LNCaP clone FGC (cell line): Measurements from ENCODE around the gene MYMX.
"Not testable (repeated sequence)": the region's sequence is repeated elsewhere in the genome, so short reads cannot be mapped to it uniquely, and the experiment has no call there.

Source experiments
- DNase-seq: peaks from one replicate; pipeline ENCODE4 v3.0.0-alpha.2; 2011; ENCODE audit warnings: low read depth
- H3K4me3 ChIP-seq: 2 replicates; pipeline ENCODE4 v1.5.1; 2011; ENCODE audit warnings: mild to moderate bottlenecking, low read depth, low read length, control low read depth
- TF ChIP-seq, protein P1 (sequence below): IDR thresholded peaks from 2 replicates; pipeline ENCODE4 v1.5.1; 2012; ENCODE audit warnings: mild to moderate bottlenecking; ENCODE audit not compliant: control insufficient read depth, insufficient read depth; ENCODE audit errors: extremely low read depth

Gene MYMX

DNA sequence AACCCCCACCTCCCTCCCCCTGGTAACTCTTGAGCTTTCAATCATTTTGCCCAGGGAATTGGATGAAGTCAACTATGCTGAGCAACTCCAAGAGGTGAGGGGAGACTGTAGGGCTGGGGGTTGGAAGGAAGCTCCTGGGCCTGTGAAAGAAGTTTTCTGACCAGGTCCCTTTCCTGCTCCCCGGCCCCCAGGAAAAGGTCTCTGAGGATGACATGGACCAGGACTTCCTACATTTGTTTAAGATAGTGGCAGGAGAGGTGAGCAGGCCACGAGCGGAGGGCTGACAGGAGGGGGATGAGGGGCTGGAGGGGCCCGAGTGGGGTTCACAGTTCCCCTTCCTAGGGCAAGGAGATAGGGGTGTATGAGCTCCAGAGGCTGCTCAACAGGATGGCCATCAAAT, 36.3 kb upstream of the MYMX start:
- H3K4me3 ChIP-seq: no peak overlapping the region
- TF ChIP-seq, protein P1, sequence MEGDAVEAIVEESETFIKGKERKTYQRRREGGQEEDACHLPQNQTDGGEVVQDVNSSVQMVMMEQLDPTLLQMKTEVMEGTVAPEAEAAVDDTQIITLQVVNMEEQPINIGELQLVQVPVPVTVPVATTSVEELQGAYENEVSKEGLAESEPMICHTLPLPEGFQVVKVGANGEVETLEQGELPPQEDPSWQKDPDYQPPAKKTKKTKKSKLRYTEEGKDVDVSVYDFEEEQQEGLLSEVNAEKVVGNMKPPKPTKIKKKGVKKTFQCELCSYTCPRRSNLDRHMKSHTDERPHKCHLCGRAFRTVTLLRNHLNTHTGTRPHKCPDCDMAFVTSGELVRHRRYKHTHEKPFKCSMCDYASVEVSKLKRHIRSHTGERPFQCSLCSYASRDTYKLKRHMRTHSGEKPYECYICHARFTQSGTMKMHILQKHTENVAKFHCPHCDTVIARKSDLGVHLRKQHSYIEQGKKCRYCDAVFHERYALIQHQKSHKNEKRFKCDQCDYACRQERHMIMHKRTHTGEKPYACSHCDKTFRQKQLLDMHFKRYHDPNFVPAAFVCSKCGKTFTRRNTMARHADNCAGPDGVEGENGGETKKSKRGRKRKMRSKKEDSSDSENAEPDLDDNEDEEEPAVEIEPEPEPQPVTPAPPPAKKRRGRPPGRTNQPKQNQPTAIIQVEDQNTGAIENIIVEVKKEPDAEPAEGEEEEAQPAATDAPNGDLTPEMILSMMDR: no peak
- DNase-seq: no peak

DNA sequence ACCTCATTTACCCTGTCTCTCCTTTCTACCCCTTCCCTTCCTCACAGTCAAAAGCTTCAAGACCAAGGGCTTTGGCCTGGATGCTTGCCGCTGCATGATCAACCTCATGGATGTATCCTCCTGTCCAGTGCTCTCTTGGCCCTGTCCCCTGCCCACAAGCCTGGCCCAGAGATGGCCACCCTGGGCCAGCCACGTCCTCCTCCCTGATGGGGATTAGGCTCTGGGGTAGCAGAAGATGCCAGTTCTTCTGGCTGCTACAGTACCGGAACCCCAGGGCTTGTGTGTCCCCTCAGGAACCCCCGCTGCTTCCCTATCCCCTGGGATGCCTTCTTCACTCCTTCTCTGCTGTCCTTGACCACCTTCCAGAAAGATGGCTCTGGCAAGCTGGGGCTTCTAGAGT, 35.8 kb upstream of the MYMX start:
- TF ChIP-seq, protein P1: no peak
- DNase-seq: no peak
- H3K4me3 ChIP-seq: no peak overlapping the region

DNA sequence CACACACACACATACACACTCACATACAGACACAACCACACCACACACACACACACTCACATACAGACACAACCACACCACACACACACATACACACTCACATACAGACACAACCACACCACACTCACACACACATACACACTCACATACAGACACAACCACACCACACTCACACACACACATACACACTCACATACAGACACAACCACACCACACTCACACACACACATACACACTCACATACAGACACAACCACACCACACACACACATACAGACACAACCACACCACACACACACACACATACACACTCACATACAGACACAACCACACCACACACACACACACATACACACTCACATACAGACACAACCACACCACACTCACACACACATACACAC, 34.9 kb upstream of the MYMX start:
- not testable (repeated sequence) for DNase-seq, H3K4me3 ChIP-seq

DNA sequence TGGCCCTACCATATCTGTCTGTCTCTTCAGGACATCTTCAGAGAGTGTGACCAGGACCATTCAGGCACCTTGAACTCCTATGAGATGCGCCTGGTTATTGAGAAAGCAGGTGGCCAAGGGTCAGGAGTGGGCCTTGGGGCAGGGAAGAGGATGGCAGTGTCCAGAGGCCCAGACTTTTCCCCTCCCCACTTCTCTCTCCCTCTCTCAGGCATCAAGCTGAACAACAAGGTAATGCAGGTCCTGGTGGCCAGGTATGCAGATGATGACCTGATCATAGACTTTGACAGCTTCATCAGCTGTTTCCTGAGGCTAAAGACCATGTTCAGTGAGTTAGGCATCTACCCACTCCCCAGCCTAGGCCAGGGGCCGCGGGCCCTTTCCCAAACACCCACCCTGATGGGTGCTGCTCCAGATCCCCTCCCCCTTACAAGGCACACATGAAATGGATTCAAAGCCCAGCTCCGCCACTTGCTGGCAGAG, 33.8 kb upstream of the MYMX start:
- H3K4me3 ChIP-seq: no peak overlapping the region
- DNase-seq: no peak
- TF ChIP-seq, protein P1: no peak

DNA sequence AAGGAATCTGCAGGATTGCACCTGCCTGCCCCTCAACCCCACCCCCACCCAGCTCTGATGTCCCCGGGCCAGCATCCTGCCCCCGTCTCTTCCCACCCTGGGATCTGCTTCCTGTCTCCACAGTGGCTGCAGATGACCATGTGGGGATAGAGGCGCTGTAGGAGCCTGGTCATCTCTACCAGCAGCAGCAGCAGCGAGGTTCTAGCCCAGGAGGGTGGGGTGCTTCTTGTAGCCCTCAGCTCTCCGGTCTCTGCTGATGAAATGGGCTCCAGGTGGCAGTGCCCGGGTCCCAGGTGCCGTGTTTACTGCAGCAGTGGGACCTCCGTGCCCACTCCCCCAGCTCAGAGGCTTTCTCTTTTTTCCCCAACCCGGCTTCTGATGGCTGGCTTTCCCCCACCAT, 32.9 kb upstream of the MYMX start:
- H3K4me3 ChIP-seq: no peak overlapping the region
- no peak for DNase-seq
- TF ChIP-seq, protein P1: no peak

DNA sequence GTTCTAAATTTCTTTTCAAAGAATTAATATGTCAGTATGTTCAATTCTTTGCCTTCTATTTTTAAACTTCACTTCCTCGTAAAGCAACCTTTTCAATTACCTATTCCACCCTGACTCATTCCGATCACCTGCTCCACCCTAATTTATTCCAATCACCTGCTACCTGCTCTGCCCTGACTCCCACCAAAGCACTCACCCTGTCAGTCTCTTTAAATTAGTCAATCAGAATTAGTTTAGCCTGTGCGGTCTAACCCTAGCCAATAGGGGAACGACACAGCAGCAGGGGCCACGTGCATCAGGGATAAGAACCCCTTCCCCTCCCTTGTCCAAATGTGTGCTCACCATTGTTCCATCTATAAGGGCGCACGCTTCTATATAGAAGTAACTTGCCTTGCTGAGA, 31.4 kb upstream of the MYMX start:
- H3K4me3 ChIP-seq, DNase-seq: not testable (repeated sequence)

DNA sequence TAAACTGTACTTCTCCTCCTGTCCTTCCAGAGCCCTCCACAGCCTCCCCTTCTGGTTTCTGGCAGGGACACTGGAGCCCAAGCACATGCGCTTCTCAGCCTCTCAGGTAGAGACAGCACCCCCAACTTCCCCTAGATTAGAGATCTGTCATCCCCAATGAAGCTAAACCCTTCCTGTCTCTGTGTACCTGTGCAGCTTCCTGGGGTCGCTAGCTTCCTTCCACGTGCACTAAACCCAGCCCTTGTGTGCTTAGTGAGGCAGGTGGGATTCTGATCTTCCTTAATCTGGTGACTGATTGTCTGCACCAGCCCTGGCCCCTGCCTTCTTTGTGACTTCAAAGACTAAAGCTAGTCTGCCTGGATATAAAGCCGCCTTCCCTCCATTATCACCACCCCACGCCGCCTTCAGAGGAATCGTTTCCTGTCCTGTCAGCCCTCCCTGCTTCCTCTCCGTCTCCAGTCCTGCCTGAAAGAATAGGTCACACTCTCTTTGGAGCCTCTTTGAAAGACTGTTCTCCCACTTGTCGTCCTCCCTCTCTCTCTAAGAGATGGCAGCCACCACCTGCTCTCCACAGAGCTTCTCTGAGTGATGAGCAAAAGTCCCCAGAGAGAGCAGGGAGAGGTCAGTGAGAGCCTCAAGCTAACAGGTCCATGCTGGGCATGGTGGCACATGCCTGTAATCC, 30.6 kb upstream of the MYMX start:
- no peak overlapping the region for H3K4me3 ChIP-seq
- no peak for DNase-seq
- TF ChIP-seq, protein P1: no peak

DNA sequence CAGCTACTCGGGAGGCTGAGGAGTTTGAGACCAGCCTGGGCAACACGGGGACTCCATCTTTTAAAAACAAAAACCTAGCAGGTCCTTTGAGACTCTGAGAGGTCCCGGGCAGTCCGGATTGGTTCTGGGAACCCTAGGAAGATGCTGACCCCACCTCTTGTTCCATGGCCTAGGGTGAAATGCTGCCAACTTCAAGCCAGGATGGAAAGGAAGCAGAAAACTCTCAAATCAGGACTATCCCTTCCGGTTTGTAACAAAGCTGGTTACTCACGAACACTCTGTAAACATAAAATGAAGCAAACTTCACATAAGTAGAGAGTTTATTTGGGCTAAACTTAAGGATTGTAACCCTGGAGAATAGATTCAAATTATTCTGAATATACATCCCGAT, 30.1 kb upstream of the MYMX start:
- no peak for DNase-seq
- TF ChIP-seq, protein P1: no peak
- H3K4me3 ChIP-seq: no peak overlapping the region
